GM12878 (cell line): ENCODE results near the gene IKZF1. TPM values are rescaled to one million over a fixed set of nuclear protein-coding genes. Genes with fewer than 3 reads are reported as not detected.

Source experiments
- CREM ChIP-seq: IDR thresholded peaks from 2 replicates; pipeline ENCODE4 v1.6.1; 2014; ENCODE audit warnings: antibody characterized with exemption, low read depth
- ETV6 ChIP-seq, 2 experiments: fragments of 450-650 bp in 1 of 2; IDR thresholded peaks in 1 of 2; conservative IDR thresholded peaks in 1 of 2; 2 replicates each; pipeline ENCODE4 v1.6.1; 2014; ENCODE audit warnings: antibody characterized with exemption in 1 of 2, borderline replicate concordance in 1 of 2, low read depth in 1 of 2, mild to moderate bottlenecking in 1 of 2, moderate library complexity in 1 of 2
- FOXK2 ChIP-seq: fragments of 450-650 bp; IDR thresholded peaks from 2 replicates; pipeline ENCODE4 v1.6.1; 2017; ENCODE audit warnings: mild to moderate bottlenecking, moderate library complexity
- HCFC1 ChIP-seq: fragments of 150-350 bp; IDR thresholded peaks from 2 replicates; pipeline ENCODE4 v1.6.1; 2014; ENCODE audit warnings: low read length
- MEF2A ChIP-seq: IDR thresholded peaks from 2 replicates; pipeline ENCODE4 v1.6.1; 2011; ENCODE audit warnings: low read depth, mild to moderate bottlenecking, low read length, moderate library complexity; ENCODE audit not compliant: insufficient read depth
- MTA2 ChIP-seq: fragments of 450-650 bp; IDR thresholded peaks from 2 replicates; pipeline ENCODE4 v1.6.1; 2016; ENCODE audit warnings: low read depth, mild to moderate bottlenecking, moderate library complexity
- RAD51 ChIP-seq: fragments of 450-650 bp; IDR thresholded peaks from 2 replicates; pipeline ENCODE4 v1.6.1; 2016; ENCODE audit warnings: moderate library complexity, mild to moderate bottlenecking, inconsistent platforms
- RFX5 ChIP-seq: IDR thresholded peaks from 2 replicates; pipeline ENCODE4 v1.6.1; 2011; ENCODE audit warnings: low read depth, low read length, improper control_type of control experiment
- SMAD1 ChIP-seq: fragments of 450-650 bp; IDR thresholded peaks from 2 replicates; pipeline ENCODE4 v1.6.1; 2018; ENCODE audit warnings: mild to moderate bottlenecking, low read depth; ENCODE audit not compliant: partially characterized antibody
- polyA plus RNA-seq, 11 experiments: library from polyadenylated mRNA; depleted of rRNA in 4 of 11; unstranded in 6 of 11; stranded (reverse) in 5 of 11; fragments of >200 nt; fragmentation: Nextera tagmentation in 4 of 11; fragmentation: Illumina TruSeq in 1 of 11; extraction: Ambion mirVana in 4 of 11; extraction: Trizol in 1 of 11; gene quantifications; 1 replicate in 1 of 11; 2 replicates in 10 of 11; pipeline versions ENCODE4 v1.2.1 to v1.2.3, GENCODE V29; 2011 to 2016; ENCODE audit warnings: inconsistent platforms in 2 of 11, missing spikeins in 2 of 11, low read depth in 1 of 11
- small RNA-seq: library from RNA; depleted of rRNA; stranded (forward); fragments of <200 nt; gene quantifications from one replicate; pipeline ENCODE3, GENCODE V24; 2014
- total RNA-seq, 4 experiments: library from RNA; depleted of rRNA in 3 of 4; stranded (reverse); fragments of >200 nt in 3 of 4; fragmentation: Illumina TruSeq in 1 of 4; extraction: Trizol in 1 of 4; gene quantifications; 2 replicates each; pipeline versions ENCODE4 v1.2.1 to v1.2.3, GENCODE V29; 2013 to 2021
- TF ChIP-seq, protein P1 (sequence below): fragments of 450-650 bp; IDR thresholded peaks from 2 replicates; pipeline ENCODE4 v1.6.1; 2016; ENCODE audit warnings: mild to moderate bottlenecking, moderate library complexity, borderline replicate concordance

IKZF1 gene
- total and polyA plus RNA-seq, 10 of the 15 experiments (the other 5 are each of a cell fraction or from before 2014, with no cell fraction given), result 27.2 to 125 (median 71.6) TPM

DNA sequence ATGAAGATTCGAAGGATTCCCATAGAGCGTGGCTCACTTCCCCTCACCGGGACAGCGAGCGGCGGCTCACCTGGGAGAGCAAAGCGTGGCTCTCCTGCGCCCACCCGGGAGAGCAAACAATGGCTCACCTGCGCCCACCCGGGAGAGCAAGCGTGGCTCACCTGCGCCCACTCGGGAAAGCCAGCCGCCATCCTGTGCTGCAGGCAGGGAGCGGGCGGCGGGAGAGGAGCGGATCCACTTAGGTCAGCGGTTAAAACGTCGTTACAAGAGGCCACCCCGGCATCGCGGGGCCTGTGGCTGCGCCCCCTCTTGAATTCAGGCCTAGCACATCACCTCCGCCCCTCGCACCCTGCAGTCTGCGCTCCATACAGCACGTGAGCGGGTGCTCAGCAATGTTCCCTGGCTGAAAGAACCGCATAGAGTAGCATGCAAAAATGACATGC lies 146.1 kb downstream of the IKZF1 start (continued):
- TF ChIP-seq ETV6 (conservative IDR thresholded peaks at IDR 0.05 in 1 of 2, IDR thresholded peaks at IDR 0.05 in 1 of 2; ENCODE audit: borderline replicate concordance in 1 of 2, low read depth in 1 of 2) (no peak), MEF2A (no peak), CREM (no peak), SMAD1 (no peak), HCFC1 (no peak), RFX5 (no peak), MTA2 (no peak), FOXK2 (no peak), RAD51 (no peak)
- TF ChIP-seq, protein P1, sequence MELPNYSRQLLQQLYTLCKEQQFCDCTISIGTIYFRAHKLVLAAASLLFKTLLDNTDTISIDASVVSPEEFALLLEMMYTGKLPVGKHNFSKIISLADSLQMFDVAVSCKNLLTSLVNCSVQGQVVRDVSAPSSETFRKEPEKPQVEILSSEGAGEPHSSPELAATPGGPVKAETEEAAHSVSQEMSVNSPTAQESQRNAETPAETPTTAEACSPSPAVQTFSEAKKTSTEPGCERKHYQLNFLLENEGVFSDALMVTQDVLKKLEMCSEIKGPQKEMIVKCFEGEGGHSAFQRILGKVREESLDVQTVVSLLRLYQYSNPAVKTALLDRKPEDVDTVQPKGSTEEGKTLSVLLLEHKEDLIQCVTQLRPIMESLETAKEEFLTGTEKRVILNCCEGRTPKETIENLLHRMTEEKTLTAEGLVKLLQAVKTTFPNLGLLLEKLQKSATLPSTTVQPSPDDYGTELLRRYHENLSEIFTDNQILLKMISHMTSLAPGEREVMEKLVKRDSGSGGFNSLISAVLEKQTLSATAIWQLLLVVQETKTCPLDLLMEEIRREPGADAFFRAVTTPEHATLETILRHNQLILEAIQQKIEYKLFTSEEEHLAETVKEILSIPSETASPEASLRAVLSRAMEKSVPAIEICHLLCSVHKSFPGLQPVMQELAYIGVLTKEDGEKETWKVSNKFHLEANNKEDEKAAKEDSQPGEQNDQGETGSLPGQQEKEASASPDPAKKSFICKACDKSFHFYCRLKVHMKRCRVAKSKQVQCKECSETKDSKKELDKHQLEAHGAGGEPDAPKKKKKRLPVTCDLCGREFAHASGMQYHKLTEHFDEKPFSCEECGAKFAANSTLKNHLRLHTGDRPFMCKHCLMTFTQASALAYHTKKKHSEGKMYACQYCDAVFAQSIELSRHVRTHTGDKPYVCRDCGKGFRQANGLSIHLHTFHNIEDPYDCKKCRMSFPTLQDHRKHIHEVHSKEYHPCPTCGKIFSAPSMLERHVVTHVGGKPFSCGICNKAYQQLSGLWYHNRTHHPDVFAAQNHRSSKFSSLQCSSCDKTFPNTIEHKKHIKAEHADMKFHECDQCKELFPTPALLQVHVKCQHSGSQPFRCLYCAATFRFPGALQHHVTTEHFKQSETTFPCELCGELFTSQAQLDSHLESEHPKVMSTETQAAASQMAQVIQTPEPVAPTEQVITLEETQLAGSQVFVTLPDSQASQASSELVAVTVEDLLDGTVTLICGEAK, result peak; percentile 55; the same call in 1 of the 2 replicates

Small RNA genes lying within 50 kb of the gene (small RNA-seq; reads per million reads assigned to genes)
- gene RNU6-1091P, result not detected

Other genes with a start within 250 kb of the IKZF1 start
- not detected in 2 replicates for gene ZPBP, start 211.5 kb upstream of the IKZF1 start, total RNA-seq (2014; rRNA removed)
- gene ZPBP, start 211.5 kb upstream of the IKZF1 start, total RNA-seq (2014; rRNA removed; fragmentation: Illumina TruSeq; extraction: Trizol), result not detected in 2 replicates
- gene ZPBP, start 211.5 kb upstream of the IKZF1 start, total RNA-seq (2021), result not detected in 2 replicates
- gene ZPBP, start 211.5 kb upstream of the IKZF1 start, polyA plus RNA-seq (2011; rRNA removed), result not detected in 2 replicates
- not detected in 2 replicates for gene ZPBP, start 211.5 kb upstream of the IKZF1 start, polyA plus RNA-seq (2014; fragmentation: Illumina TruSeq; extraction: Trizol)
- gene ZPBP, start 211.5 kb upstream of the IKZF1 start, polyA plus RNA-seq (2014; fragmentation: Nextera tagmentation; extraction: Ambion mirVana), result not detected
- gene ZPBP, start 211.5 kb upstream of the IKZF1 start, polyA plus RNA-seq (2014; rRNA removed), result not detected in 2 replicates
- not detected for gene ZPBP, start 211.5 kb upstream of the IKZF1 start, polyA plus RNA-seq (2016; fragmentation: Nextera tagmentation; extraction: Ambion mirVana)
- gene FIGNL1, start 145.6 kb downstream of the IKZF1 start, total RNA-seq (2014; rRNA removed), result 28.2 and 37.3 TPM in 2 replicates
- 35.9 and 36.1 TPM in 2 replicates for gene FIGNL1, start 145.6 kb downstream of the IKZF1 start, total RNA-seq (2014; rRNA removed; fragmentation: Illumina TruSeq; extraction: Trizol)
- 19.4 and 25.5 TPM in 2 replicates for gene FIGNL1, start 145.6 kb downstream of the IKZF1 start, total RNA-seq (2021)
- 36.9 and 51.6 TPM in 2 replicates for gene FIGNL1, start 145.6 kb downstream of the IKZF1 start, polyA plus RNA-seq (2011; rRNA removed)
- 29.3 and 41.5 TPM in 2 replicates for gene FIGNL1, start 145.6 kb downstream of the IKZF1 start, polyA plus RNA-seq (2014; fragmentation: Illumina TruSeq; extraction: Trizol)
- 10 to 100 TPM; 11.5 to 11.6 TPM for gene FIGNL1, start 145.6 kb downstream of the IKZF1 start, polyA plus RNA-seq (2014; fragmentation: Nextera tagmentation; extraction: Ambion mirVana)
- 21.1 and 28.8 TPM in 2 replicates for gene FIGNL1, start 145.6 kb downstream of the IKZF1 start, polyA plus RNA-seq (2014; rRNA removed)
- 10 to 100 TPM; 35.9 to 37.4 TPM for gene FIGNL1, start 145.6 kb downstream of the IKZF1 start, polyA plus RNA-seq (2016; fragmentation: Nextera tagmentation; extraction: Ambion mirVana)